ENCODE measurements around the gene VAV1. TPM values are rescaled to one million over a fixed set of nuclear protein-coding genes. Genes with fewer than 3 reads are reported as not detected.

The VAV1 gene
- total and polyA plus RNA-seq, 10 of the 15 experiments (the other 5 are each of a cell fraction or from before 2014, with no cell fraction given): 1.6 to 76.8 (median 40.7) TPM

DNA sequence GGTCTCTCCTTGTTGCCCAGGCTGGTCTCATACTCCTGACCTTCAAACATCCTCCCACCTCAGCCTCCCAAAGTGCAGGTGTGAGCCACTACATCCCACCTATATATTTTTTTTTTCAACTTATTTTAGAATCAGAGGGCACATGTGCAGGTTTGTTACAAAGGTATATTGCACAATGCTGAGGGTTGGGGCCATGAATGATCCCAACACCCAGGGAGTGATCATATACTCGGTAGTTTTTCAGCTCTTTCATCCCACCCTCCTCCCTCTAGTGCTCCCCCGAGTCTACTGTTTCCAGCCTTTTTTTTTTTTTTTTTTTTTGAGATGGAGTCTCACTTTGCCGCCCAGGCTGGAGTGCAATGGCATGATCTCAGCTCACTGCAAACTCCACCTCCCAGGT, 76.5 kb downstream of the VAV1 start:
- ChIA-PET POLR2A (no interaction called here), CTCF (interaction anchor here (0.5 to 0.9 kb wide), 3 partner anchors 43 to 215 kb away, joined by 3 read pairs; partner anchors contain the start of gene GPR108), RAD21 (ENCODE audit: unreplicated experiment) (no interaction called here), SMC1A (ENCODE audit: uncharacterized antibody, unreplicated experiment) (no interaction called here)
- 73% methylated on average over 2 of the region's 3 CpGs for WGBS (ENCODE audit: insufficient coverage, insufficient replicate concordance, low lambda C conversion rate, missing lambda C conversion rate)
- Histone ChIP-seq H3K27ac (ENCODE audit: control insufficient read depth, insufficient read depth) (no peak overlapping the region), H3K36me3 (ENCODE audit: control insufficient read depth in 2 of 2, insufficient read depth in 2 of 2, low read length in 1 of 2) (peaks cover 11 to 13% of the 10 kb centered on the region in 2 experiments; a peak in 3 of 4 replicates), H3K27me3 (replicated peaks in 1 of 2; ENCODE audit: control insufficient read depth in 2 of 2, insufficient read depth in 2 of 2, low read length in 1 of 2) (no peaks in the 10 kb centered on the region), H3K9ac (ENCODE audit: control insufficient read depth, insufficient read depth, low read length) (no peak overlapping the region), H3K79me2 (ENCODE audit: control insufficient read depth, insufficient read depth, low read length) (no peaks in the 10 kb centered on the region), H4K20me1 (ENCODE audit: control insufficient read depth, insufficient read depth) (no peaks in the 10 kb centered on the region), H3K4me3 (no peak overlapping the region), H3K9me3 (replicated peaks; ENCODE audit: control insufficient read depth, insufficient read depth, low read length) (no peaks in the 10 kb centered on the region), H2AFZ (ENCODE audit: control insufficient read depth, low read depth, low read length) (no peak overlapping the region), H3K4me2 (ENCODE audit: control insufficient read depth, insufficient read depth) (no peak overlapping the region), H3K4me1 (ENCODE audit: control insufficient read depth, insufficient read depth, low read length) (peaks cover 3% of the 10 kb centered on the region; the same call in 1 of the 2 replicates)
- in situ Hi-C loops (cut with MboI): no loop called here
- no peak for ATAC-seq
- intact Hi-C loops (cut with micrococcal nuclease; ENCODE audit: unreplicated experiment): no loop called here
- FAIRE-seq: no peak
- no peak for DNase-seq (ENCODE audit: low read depth, low spot score)
- TF ChIP-seq ZNF274 (IDR thresholded peaks at IDR 0.05; ENCODE audit: insufficient read depth, insufficient read length): no peak
- TF ChIP-seq, protein P1, sequence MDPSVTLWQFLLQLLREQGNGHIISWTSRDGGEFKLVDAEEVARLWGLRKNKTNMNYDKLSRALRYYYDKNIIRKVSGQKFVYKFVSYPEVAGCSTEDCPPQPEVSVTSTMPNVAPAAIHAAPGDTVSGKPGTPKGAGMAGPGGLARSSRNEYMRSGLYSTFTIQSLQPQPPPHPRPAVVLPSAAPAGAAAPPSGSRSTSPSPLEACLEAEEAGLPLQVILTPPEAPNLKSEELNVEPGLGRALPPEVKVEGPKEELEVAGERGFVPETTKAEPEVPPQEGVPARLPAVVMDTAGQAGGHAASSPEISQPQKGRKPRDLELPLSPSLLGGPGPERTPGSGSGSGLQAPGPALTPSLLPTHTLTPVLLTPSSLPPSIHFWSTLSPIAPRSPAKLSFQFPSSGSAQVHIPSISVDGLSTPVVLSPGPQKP (IDR thresholded peaks at IDR 0.05; ENCODE audit: low read depth, low read length): no peak
- no peak for TF ChIP-seq MTA2 (IDR thresholded peaks at IDR 0.05; ENCODE audit: low read depth)
- no peak for TF ChIP-seq ATF7 (IDR thresholded peaks at IDR 0.05; ENCODE audit: low read depth)
- TF ChIP-seq WRNIP1 (IDR thresholded peaks at IDR 0.05; ENCODE audit: borderline replicate concordance, low read depth, low read length): no peak
- TF ChIP-seq IRF4 (IDR thresholded peaks at IDR 0.05; ENCODE audit: low read depth, low read length): no peak
- no TSS peak for BruUV-seq (replicated peaks)

DNA sequence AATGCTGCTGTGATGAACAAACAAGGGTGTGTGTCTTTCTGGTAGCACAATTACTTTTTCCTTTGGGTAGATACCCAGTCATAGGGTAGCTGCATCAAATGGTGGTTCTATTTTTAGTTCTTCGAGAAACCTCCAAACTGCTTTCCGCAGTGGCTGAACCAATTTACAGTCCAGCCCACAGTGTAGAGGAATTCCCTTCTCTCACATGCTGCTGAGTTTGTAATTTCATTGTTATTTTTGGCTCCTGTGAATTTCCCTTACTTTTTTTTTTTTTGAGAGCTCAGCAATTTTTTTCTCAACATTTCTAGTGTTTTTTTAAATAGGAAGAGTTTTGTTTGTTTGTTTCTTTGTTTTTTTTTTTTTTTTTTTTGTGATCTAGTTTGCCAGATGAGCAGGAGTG, 77.4 kb downstream of the VAV1 start:
- DNase-seq (ENCODE audit: low read depth, low spot score) (no peak), ATAC-seq (no peak), FAIRE-seq (peak; percentile 65)
- H3K36me3 ChIP-seq (ENCODE audit: control insufficient read depth in 2 of 2, insufficient read depth in 2 of 2, low read length in 1 of 2): peaks cover 11 to 15% of the 10 kb centered on the region in 2 experiments; a peak in 3 of 4 replicates
- CTCF ChIA-PET: interaction anchor here (0.6 to 0.9 kb wide), 2 partner anchors 110 to 112 kb away, joined by 3 read pairs; partner anchors contain the start of gene GPR108
- no peaks in the 10 kb centered on the region for H3K79me2 ChIP-seq (ENCODE audit: control insufficient read depth, insufficient read depth, low read length)
- RAD21 ChIA-PET (ENCODE audit: unreplicated experiment): interaction anchor here (0.6 kb wide), 1 partner anchor 112 kb away, joined by 3 read pairs; the partner anchor contains the start of gene GPR108
- intact Hi-C loops (cut with micrococcal nuclease; ENCODE audit: unreplicated experiment) (no loop called here), in situ Hi-C loops (cut with MboI) (no loop called here)
- H3K4me1 ChIP-seq (ENCODE audit: control insufficient read depth, insufficient read depth, low read length): peaks cover 3% of the 10 kb centered on the region; the same call in 1 of the 2 replicates
- H3K27ac ChIP-seq (ENCODE audit: control insufficient read depth, insufficient read depth): no peak overlapping the region
- H4K20me1 ChIP-seq (ENCODE audit: control insufficient read depth, insufficient read depth): no peaks in the 10 kb centered on the region
- no peaks in the 10 kb centered on the region for H3K27me3 ChIP-seq (replicated peaks in 1 of 2; ENCODE audit: control insufficient read depth in 2 of 2, insufficient read depth in 2 of 2, low read length in 1 of 2)
- BruUV-seq (replicated peaks): no TSS peak
- no peaks in the 10 kb centered on the region for H3K9me3 ChIP-seq (replicated peaks; ENCODE audit: control insufficient read depth, insufficient read depth, low read length)
- H2AFZ ChIP-seq (ENCODE audit: control insufficient read depth, low read depth, low read length): no peak overlapping the region
- no peak overlapping the region for H3K9ac ChIP-seq (ENCODE audit: control insufficient read depth, insufficient read depth, low read length)
- 67% methylated on average over 2 of the region's 2 CpGs for whole genome bisulfite sequencing (ENCODE audit: insufficient coverage, insufficient replicate concordance, low lambda C conversion rate, missing lambda C conversion rate)
- SMC1A ChIA-PET (ENCODE audit: uncharacterized antibody, unreplicated experiment): interaction anchor here (0.6 kb wide), 1 partner anchor 134 kb away, joined by 3 read pairs; no protein-coding TSS in a partner anchor
- H3K4me3 ChIP-seq: no peak overlapping the region
- POLR2A ChIA-PET: interaction anchor here (0.6 to 0.7 kb wide), 4 partner anchors 35 to 171 kb away, joined by 3 to 7 read pairs (median 4); no protein-coding TSS in a partner anchor
- H3K4me2 ChIP-seq (ENCODE audit: control insufficient read depth, insufficient read depth): no peak overlapping the region
- TF ChIP-seq IRF5 (IDR thresholded peaks at IDR 0.05; ENCODE audit: borderline replicate concordance): no peak
- TF ChIP-seq MEF2B (IDR thresholded peaks at IDR 0.05; ENCODE audit: partially characterized antibody, poor library complexity, severe bottlenecking): peak; percentile 22
- TF ChIP-seq ZZZ3 (IDR thresholded peaks at IDR 0.05; ENCODE audit: control insufficient read depth, insufficient read length, low read depth): no peak
- TF ChIP-seq CHD1 (IDR thresholded peaks at IDR 0.05; ENCODE audit: low read depth, low read length): no peak
- TF ChIP-seq, protein P1 (IDR thresholded peaks at IDR 0.05; ENCODE audit: low read depth, low read length): no peak
- TF ChIP-seq, protein P2, sequence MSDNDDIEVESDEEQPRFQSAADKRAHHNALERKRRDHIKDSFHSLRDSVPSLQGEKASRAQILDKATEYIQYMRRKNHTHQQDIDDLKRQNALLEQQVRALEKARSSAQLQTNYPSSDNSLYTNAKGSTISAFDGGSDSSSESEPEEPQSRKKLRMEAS (IDR thresholded peaks at IDR 0.05; ENCODE audit: low read depth, low read length): no peak
- no peak for TF ChIP-seq HDAC6 (IDR thresholded peaks at IDR 0.05; ENCODE audit: unreplicated experiment)

Measured in GM12878 (cell line).